HG03558 (cell line): ENCODE data around the gene HIVEP3.
A peak's percentile ranks its signal among the peaks of the same experiment; 100 is the strongest.

Source experiments
- ATAC-seq: cut with Tn5 transposase; IDR thresholded peaks from one replicate; pipeline ENCODE4 v1.9.1; 2021; ENCODE audit warnings: moderate number of reproducible peaks; ENCODE audit not compliant: unreplicated experiment; ENCODE audit errors: extremely low read depth

The HIVEP3 gene

GRCh38 chr1:41740058-41740457 lies 178.7 kb downstream of the HIVEP3 start:
- ATAC-seq: no peak

- no peak for ATAC-seq
Observed at GRCh38 chr1:41739061-41739955, 179.4 kb downstream of the HIVEP3 start.

GRCh38 chr1:41738475-41738874 lies 180.2 kb downstream of the HIVEP3 start:
- no peak for ATAC-seq

DNA sequence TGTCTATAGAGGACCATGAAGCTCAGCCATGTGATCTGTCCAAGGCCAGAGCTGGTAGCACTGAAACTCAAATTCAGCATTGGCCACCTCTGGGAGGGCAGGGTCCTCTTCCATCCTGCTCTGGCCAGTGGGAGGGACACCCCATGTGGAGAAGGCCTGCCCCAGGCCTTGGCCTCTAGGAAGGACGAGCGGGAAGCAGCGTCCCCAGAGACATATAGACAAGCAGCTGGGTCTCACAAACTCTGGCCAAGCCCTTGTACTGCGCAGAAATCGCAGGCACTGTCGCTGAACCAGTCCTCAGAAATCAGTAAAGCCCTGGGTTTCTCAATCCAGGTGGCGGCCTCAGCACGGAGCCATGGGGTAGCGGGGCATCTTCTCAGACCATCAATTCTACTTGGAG lies 180.7 kb downstream of the HIVEP3 start:
- no peak for ATAC-seq

DNA sequence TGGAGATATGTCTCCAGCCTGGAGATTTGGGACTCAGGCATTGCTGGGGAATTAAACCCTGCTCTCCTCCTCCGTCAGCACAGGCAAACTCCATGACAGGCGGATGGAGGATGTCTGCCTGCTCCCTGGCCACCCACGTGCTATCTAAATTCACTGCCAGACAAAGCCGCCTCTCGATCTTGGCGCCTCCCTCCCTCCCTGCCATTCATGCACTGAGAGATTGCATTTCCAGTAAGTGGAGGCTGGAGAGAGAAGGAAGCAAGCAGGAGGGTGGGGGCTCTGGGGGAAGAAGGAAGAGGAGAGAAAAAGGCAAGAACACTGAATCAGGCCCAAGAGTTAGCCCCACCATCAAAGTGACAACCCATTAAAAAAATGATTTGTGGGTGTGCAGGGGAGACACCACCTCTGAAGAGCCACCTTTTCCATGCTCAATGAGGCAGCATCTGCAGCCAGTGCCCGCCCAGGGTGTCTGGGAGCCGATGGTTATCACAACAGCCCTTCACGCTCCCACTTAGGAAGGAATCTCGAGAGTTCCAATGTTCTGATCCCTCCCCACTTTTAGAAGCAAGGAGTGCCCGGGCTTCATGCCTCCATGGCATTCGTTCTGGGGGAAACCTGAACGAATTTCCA lies 183.0 kb downstream of the HIVEP3 start:
- ATAC-seq: no peak

- ATAC-seq: no peak
Observed at GRCh38 chr1:41735139-41735538, 183.6 kb downstream of the HIVEP3 start.

- no peak for ATAC-seq
Observed at GRCh38 chr1:41734201-41734970, 184.3 kb downstream of the HIVEP3 start.

DNA sequence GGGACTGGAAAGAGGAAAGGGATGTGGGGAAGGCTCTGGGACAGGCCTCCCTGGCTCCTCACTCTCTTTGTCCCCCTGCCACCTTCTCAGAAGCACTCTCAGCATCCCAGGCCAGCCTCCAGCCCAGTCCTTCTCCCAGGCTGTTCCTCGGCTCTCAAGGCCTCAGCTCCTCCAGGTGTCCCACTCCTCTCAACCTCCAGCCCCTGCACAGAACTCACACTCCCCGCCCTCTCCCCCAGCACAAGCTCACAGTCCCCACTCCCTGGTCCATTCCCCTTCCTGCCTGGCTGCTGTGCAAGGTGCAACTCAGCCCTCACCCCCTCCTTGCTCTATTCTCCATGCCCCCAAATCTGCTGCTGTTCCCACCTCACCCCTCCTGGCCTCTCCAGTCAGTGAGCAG lies 185.0 kb downstream of the HIVEP3 start:
- no peak for ATAC-seq

GRCh38 chr1:41733021-41733420 lies 185.7 kb downstream of the HIVEP3 start:
- no peak for ATAC-seq

DNA sequence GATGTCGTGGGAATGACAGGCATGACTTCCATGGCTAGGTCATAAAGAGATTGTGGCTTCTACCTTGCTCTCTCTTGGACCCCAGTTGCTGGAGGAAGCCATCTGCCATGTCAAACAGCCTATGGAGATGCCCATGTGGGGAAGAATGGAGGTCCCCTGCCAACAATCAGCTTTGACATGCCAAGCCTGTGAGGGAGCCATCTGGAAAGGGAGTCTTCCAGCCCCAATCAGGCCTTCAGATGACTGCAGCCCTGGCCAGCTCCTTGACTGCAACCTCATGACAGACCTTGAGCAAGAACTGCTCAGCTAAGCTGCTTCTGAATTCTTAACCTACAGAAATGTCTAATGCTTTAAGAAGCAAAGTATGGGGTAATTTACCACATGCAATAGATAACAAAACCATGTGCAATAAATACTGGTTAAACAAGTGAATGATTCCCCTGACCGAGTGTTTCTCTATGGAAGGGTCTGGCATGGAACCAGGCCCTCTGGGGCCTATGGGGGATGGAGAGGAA lies 187.1 kb downstream of the HIVEP3 start:
- ATAC-seq: no peak

- no peak for ATAC-seq
Observed at GRCh38 chr1:41730806-41731205, 187.9 kb downstream of the HIVEP3 start.

GRCh38 chr1:41728403-41729202 lies 190.1 kb downstream of the HIVEP3 start:
- peak; percentile 66 for ATAC-seq

DNA sequence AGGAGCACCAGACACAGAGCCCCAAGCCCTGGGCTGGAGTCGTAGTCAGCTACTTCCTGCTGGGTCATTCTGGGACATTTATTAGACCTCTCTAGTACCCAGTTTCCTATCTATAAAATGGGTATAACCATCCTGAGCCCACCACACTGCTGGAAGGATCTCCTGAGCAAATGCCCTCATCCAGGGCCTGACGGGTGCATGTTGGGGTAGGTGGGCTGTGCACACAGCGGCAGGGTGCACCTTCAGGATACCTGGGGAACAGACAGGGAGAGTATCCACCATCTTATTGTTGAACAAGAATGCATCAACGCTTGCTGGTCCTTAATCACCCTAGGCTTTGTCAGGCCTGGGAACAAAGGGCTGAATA lies 191.0 kb downstream of the HIVEP3 start:
- no peak for ATAC-seq

DNA sequence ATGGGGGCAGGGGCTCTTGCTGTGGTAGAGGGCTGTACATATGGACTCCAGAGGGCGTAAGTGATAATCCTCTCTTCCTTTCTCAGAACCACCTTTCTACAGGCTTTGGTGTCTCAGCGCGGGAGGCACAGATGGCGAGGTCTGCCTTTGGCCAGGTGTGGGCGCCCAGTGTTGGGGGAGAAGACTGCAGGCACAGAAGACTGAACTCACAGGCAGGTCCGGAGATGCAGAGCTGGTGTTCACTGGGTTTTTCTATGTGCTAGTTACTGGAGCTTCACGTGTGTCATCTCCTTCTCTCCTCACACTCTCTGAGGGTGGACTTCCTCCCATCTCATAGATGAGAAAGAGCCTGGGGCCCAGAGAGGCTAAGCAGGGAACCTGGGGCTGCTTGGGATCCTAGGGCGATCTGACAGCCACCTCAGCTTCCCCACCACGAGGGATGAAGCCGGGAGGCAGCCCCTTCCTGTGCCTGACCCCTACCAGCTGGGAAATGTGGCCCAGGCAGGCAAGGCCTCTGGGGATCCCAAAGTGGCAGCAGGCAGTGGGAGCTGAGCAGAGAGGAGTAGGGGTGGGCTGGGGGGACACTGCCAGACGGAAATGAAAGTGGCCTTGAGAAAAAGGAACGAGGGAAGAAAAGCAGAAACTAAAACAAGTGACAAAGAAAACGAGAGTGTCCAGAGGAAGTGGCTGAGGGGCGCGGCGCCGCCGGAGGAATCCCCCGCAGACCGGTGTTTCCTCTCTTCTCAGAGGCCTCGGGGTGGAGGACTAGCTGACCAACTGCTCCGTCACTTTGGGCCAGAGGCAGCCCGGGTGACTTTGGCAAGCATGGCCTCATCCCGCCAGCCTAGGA lies 191.6 kb downstream of the HIVEP3 start:
- ATAC-seq: no peak

DNA sequence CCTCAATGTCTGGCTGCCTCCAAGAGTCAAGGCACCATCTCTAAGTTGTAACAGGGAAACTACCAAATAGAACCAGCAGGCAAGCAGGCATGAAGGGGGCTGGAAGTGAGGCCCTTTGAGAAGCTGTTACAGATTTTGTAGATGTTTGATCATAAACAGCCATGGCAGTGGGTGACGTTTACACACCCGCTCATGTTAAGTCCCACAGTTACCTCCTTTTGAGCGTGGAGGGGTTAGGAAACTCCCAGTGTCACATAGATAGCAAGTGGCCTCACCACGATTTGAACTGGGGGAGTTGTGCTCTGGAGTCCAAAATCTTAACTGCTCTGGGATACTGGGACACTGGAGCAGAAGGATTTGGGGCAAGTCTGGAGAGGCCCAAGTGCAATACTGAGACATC lies 192.4 kb downstream of the HIVEP3 start:
- ATAC-seq: no peak

GRCh38 chr1:41724926-41725325 lies 193.8 kb downstream of the HIVEP3 start:
- no peak for ATAC-seq

- no peak for ATAC-seq
Observed at GRCh38 chr1:41724248-41724647, 194.5 kb downstream of the HIVEP3 start.

- ATAC-seq: no peak
Observed at GRCh38 chr1:41723786-41724185, 194.9 kb downstream of the HIVEP3 start.

DNA sequence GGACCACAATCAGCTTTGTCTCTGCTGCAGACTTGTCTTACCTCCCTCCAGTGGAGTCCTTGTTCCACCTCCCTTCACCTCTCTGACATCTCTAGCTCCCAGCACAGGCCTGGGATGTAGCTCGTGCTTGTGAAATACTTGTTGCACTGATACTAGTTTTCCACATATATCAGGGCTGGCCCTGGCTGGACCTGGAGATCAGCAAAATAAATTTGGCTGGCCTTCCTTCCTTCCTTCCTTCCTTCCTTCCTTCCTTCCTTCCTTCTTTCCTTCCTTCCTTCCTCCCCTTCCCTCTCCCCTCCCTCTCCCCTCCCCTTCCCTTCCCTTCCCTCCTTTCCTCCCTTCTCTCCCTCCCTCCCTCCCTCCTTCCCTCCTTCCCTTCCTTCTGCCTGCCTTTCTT lies 196.5 kb downstream of the HIVEP3 start:
- ATAC-seq: no peak
